ENCODE measurements around the gene ZP1.

The ZP1 gene

GRCh38 chr11:60848714-60849151 lies 18.6 kb upstream of the ZP1 start:
- in situ Hi-C loops (cut with HindIII; ENCODE audit: low pct_unique_long_range_greater_than_20kb, low sequenced_read_pairs), result no loop called here
- no peak for TF ChIP-seq JUND (IDR thresholded peaks at IDR 0.05; ENCODE audit: low read depth)
- DNase-seq (ENCODE audit: low read depth in 1 of 2, low spot score in 1 of 2), result no peak

- in situ Hi-C loops (cut with HindIII; ENCODE audit: low pct_unique_long_range_greater_than_20kb, low sequenced_read_pairs), result no loop called here
- DNase-seq (ENCODE audit: low read depth in 1 of 2, low spot score in 1 of 2), result no peak
- no peak for TF ChIP-seq JUND (IDR thresholded peaks at IDR 0.05; ENCODE audit: low read depth)
Measured at GRCh38 chr11:60849641-60850520, 17.5 kb upstream of the ZP1 start.

- TF ChIP-seq JUND (IDR thresholded peaks at IDR 0.05; ENCODE audit: low read depth), result no peak
- in situ Hi-C loops (cut with HindIII; ENCODE audit: low pct_unique_long_range_greater_than_20kb, low sequenced_read_pairs), result no loop called here
- no peak for DNase-seq (ENCODE audit: low read depth in 1 of 2, low spot score in 1 of 2)
Measured at GRCh38 chr11:60851327-60852104, 15.8 kb upstream of the ZP1 start.

- DNase-seq (ENCODE audit: low read depth in 1 of 2, low spot score in 1 of 2), result no peak
- no peak for TF ChIP-seq JUND (IDR thresholded peaks at IDR 0.05; ENCODE audit: low read depth)
Measured at GRCh38 chr11:60852117-60852981, 15.0 kb upstream of the ZP1 start.

GRCh38 chr11:60852982-60853950 lies 14.1 kb upstream of the ZP1 start:
- DNase-seq (ENCODE audit: low read depth in 1 of 2, low spot score in 1 of 2), result no peak
- in situ Hi-C loops (cut with HindIII; ENCODE audit: low pct_unique_long_range_greater_than_20kb, low sequenced_read_pairs), result no loop called here
- no peak for TF ChIP-seq JUND (IDR thresholded peaks at IDR 0.05; ENCODE audit: low read depth)

More at GRCh38 chr11:60852117-60852981, 15.0 kb upstream of the ZP1 start:
- in situ Hi-C loops (cut with HindIII; ENCODE audit: low pct_unique_long_range_greater_than_20kb, low sequenced_read_pairs), result no loop called here

GRCh38 chr11:60854140-60854846 lies 13.0 kb upstream of the ZP1 start:
- in situ Hi-C loops (cut with HindIII; ENCODE audit: low pct_unique_long_range_greater_than_20kb, low sequenced_read_pairs), result no loop called here
- no peak for DNase-seq (ENCODE audit: low read depth in 1 of 2, low spot score in 1 of 2)
- TF ChIP-seq JUND (IDR thresholded peaks at IDR 0.05; ENCODE audit: low read depth), result no peak

GRCh38 chr11:60854847-60855725 lies 12.3 kb upstream of the ZP1 start:
- no peak for DNase-seq (ENCODE audit: low read depth in 1 of 2, low spot score in 1 of 2)
- in situ Hi-C loops (cut with HindIII; ENCODE audit: low pct_unique_long_range_greater_than_20kb, low sequenced_read_pairs), result no loop called here
- no peak for TF ChIP-seq JUND (IDR thresholded peaks at IDR 0.05; ENCODE audit: low read depth)

GRCh38 chr11:60855726-60856633 lies 11.4 kb upstream of the ZP1 start, which contains the start of gene PTGDR2:
TSS of gene PTGDR2 (minus strand) at chr11:60855950. CDS start at chr11:60853722, 2,228 bp downstream.
- TF ChIP-seq JUND (IDR thresholded peaks at IDR 0.05; ENCODE audit: low read depth), result no peak
- in situ Hi-C loops (cut with HindIII; ENCODE audit: low pct_unique_long_range_greater_than_20kb, low sequenced_read_pairs), result no loop called here
- no peak for DNase-seq (ENCODE audit: low read depth in 1 of 2, low spot score in 1 of 2)
